Stomach (tissue), 19 donors: ENCODE data around the gene SIK3. TPM values are rescaled to one million over a fixed set of nuclear protein-coding genes. Genes with fewer than 3 reads are reported as not detected.
A peak's percentile ranks its signal among the peaks of the same experiment; 100 is the strongest.

ENCODE experiments used
- DNase-seq, 2 donors: peaks; one replicate each; pipeline versions ENCODE4 v3.0.0 to v3.0.0-alpha.2; 2013 to 2019
- H3K27ac ChIP-seq, 5 donors: fragments of 200-600 bp in 4 of 5; sonication (generic) in 4 of 5; one replicate each; pipeline ENCODE4 v1.5.1; 2013 to 2019; ENCODE audit warnings: mild to moderate bottlenecking in 1 of 5, moderate library complexity in 1 of 5
- H3K27me3 ChIP-seq, 3 donors: fragments of 200-600 bp; sonication (generic); one replicate each; pipeline ENCODE4 v1.5.1; 2017 to 2019; ENCODE audit warnings: mixed run types in 1 of 3
- H3K36me3 ChIP-seq, 4 donors: fragments of 200-600 bp; sonication (generic); 1 replicate in 3 of 4; 2 replicates in 1 of 4; pipeline ENCODE4 v1.5.1; 2016 to 2019
- H3K4me1 ChIP-seq, 4 donors: fragments of 200-600 bp; sonication (generic); one replicate each; pipeline ENCODE4 v1.5.1; 2016 to 2019
- H3K4me3 ChIP-seq, 4 donors: fragments of 200-600 bp; sonication (generic) in 3 of 4; one replicate each; pipeline ENCODE4 v1.5.1; 2016 to 2019; ENCODE audit warnings: mild to moderate bottlenecking in 1 of 4
- H3K9me3 ChIP-seq, 4 donors: fragments of 200-600 bp; sonication (generic); one replicate each; pipeline ENCODE4 v1.5.1; 2016 to 2019
- EP300 ChIP-seq: sonication (generic); formaldehyde crosslinking; IDR thresholded peaks from one replicate; pipeline ENCODE4 v1.6.1; 2017; ENCODE audit warnings: antibody characterized with exemption
- POLR2A ChIP-seq, 4 donors: fragments of 450-650 bp; IDR thresholded peaks; one replicate each; pipeline ENCODE4 v1.6.1; 2016; ENCODE audit warnings: antibody characterized with exemption in 4 of 4, control low read depth in 2 of 4, mild to moderate bottlenecking in 1 of 4, moderate library complexity in 1 of 4
- POLR2AphosphoS5 ChIP-seq, 3 donors: sonication (generic); formaldehyde crosslinking; IDR thresholded peaks; one replicate each; pipeline ENCODE4 v1.6.1; 2016; ENCODE audit warnings: antibody characterized with exemption in 3 of 3
- WGBS, 5 donors: extraction: QIAGEN DNeasy Blood & Tissue Kit in 3 of 5; methylation state at CpG; one replicate each; pipeline versions ENCODE4 v1.1.5 to v1.1.7; 2013 to 2018; 5-methylcytosine and 5-hydroxymethylcytosine counted together
- intact Hi-C: fragments of 100-400 bp; cut with DNase I; formaldehyde crosslinking; loops from one replicate; pipeline ENCODE4 v1.15.1; 2023; ENCODE audit warnings: low total_unique reads
- long read RNA-seq, 10 donors: transcript quantifications; one replicate each; lab custom pipeline, GENCODE V29; 2026
- polyA plus RNA-seq, 3 donors: library from polyadenylated mRNA; stranded (reverse); fragments of 200-250 nt; gene quantifications; one replicate each; pipeline ENCODE4 v1.2.3, GENCODE V29; 2013
- total RNA-seq, 5 donors: library from RNA; depleted of rRNA; stranded (reverse); fragments of >200 nt; gene quantifications; one replicate each; pipeline versions ENCODE4 v1.1.0 to v1.2.3, GENCODE V29; 2014 to 2016
- TF ChIP-seq, protein P1 (sequence below), 7 experiments: fragments of 450-650 bp in 4 of 7; fragments of 200-600 bp in 3 of 7; sonication (generic) in 3 of 7; IDR thresholded peaks; one replicate each; pipeline ENCODE4 v1.5.1; 2016 to 2019; ENCODE audit warnings: antibody characterized with exemption in 7 of 7, control low read depth in 2 of 7, mild to moderate bottlenecking in 1 of 7
- donor health status: healthy with polysubstance abuse.
- donor health status: Bipolar disorder and iron deficiency.
- donor health status: healthy.

SIK3 gene
- total RNA-seq, result 10 to 100 TPM in 4 of 5 donors, 1 to 10 TPM in 1; 8.7 to 97.8 (median 44.3) TPM
- polyA plus RNA-seq, result 1 to 10 TPM; 6.5 to 7.8 (median 7.0) TPM
- long read RNA-seq, donor 1, result 0 reads
- long read RNA-seq, donor 2, partial matches to known transcripts, result 3,830 of 3,911 reads
- long read RNA-seq, donor 2, other reads (novel, unspliced or antisense), result 80 of 3,911 reads
- long read RNA-seq, donor 3, result 0 reads
- long read RNA-seq, donor 4, result 0 reads
- long read RNA-seq, donor 5, partial matches to known transcripts, result 7 of 7 reads
- long read RNA-seq, donor 5, other reads (novel, unspliced or antisense), result 0 of 7 reads
- long read RNA-seq, donor 6, partial matches to known transcripts, result 5 of 5 reads
- long read RNA-seq, donor 6, other reads (novel, unspliced or antisense), result 0 of 5 reads
- long read RNA-seq, donor 7, partial matches to known transcripts, result 0 of 1 reads
- long read RNA-seq, donor 7, other reads (novel, unspliced or antisense), result 0 of 1 reads
- long read RNA-seq, donor 8, full-length matches to known transcripts, result 1 of 1 reads
- long read RNA-seq, donor 8, partial matches to known transcripts, result 0 of 1 reads
- long read RNA-seq, donor 8, other reads (novel, unspliced or antisense), result 0 of 1 reads
- long read RNA-seq, donor 9, partial matches to known transcripts, result 6 of 6 reads
- long read RNA-seq, donor 9, other reads (novel, unspliced or antisense), result 0 of 6 reads
- long read RNA-seq, donor 10, result 0 reads

DNA sequence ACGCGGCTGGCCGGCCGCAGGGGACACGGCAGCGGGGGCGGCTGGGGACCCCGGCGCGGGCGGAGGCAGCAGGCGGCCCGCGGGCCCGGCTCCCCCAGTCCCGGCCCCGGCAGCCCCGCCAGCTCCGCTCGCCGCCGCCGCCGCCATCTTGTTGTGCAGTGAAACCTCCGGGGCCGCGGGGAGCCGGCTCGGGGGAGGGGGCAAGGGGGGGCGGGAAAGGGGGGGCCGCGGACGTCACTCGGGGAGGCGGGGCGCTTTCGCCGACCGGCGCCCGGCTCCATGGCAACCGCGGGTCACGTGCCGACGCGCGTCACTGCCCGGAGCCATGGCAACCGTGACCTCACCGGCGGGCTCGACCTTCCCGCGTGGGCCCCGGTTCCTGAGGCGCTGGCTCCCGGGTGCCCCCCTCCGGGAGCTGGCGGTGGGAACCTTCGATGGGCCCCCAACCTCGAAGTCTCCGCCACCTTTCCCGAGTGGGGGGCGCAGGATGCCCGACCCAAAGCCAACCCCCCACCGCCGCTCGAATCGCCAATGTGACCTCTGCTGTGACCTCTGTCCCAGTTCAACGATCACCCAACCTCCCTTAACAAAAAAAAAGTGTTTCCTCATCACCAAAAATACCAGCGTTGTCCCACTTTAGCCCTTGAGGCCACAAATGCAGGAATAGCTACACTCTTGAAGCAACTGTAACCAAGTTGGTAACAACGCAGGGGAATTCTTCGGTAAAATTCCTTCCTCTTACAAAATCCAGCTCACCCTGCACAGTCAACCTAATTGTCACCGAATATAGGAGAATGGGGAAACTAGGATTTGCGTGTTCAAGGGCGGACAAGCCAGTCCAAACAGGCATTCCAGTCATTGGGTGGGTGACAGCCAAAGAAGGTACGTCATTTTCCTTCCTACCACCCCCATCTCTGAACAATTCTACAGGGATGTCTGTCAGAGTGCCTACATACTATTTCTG lies at the start of gene SIK3:
TSS of gene SIK3 (minus strand) at position 160 of the 964 bp plus-strand sequence. CDS start at position 147, 13 bp downstream.
- H3K4me3 ChIP-seq, result peak within 1 kb of the TSS; percentile 76 to 98 (median 86)
- WGBS, 5 donors, result 1 to 4% (median 2%) methylated on average over 32 to 78 of the region's 78 CpGs

DNA sequence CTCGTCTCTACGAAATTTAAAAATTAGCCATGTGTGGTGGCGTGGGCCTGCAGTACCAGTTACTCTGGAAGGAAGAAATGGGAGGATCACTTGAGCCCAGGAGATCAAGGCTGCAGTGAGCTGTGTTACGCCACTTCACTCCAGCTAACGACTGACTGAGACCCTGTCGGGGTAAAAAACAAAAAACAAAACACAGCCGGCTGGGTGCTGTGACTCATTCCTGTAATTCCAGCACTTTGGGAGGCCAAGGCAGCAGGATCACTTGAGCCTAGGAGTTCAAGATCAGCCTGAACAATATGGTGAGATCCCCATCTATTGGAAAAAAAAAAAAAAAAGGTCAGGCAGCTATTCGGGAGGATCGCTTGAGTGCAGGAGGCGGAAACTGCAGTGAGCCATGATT lies 48.3 kb upstream of the SIK3 start:
- H3K4me1 ChIP-seq, result peaks cover 41 to 71% (median 60%) of the 10 kb centered on the region in 4 donors
- DNase-seq, result no peak
- intact Hi-C loops, result no loop called here
- peak overlapping the region in 4 of 5 donors; percentile 5 to 98 (median 97) for H3K27ac ChIP-seq
- TF ChIP-seq POLR2AphosphoS5 (IDR thresholded peaks at IDR 0.05) (no peak), POLR2A (IDR thresholded peaks at IDR 0.05) (no peak), EP300 (no peak)
- TF ChIP-seq, protein P1, sequence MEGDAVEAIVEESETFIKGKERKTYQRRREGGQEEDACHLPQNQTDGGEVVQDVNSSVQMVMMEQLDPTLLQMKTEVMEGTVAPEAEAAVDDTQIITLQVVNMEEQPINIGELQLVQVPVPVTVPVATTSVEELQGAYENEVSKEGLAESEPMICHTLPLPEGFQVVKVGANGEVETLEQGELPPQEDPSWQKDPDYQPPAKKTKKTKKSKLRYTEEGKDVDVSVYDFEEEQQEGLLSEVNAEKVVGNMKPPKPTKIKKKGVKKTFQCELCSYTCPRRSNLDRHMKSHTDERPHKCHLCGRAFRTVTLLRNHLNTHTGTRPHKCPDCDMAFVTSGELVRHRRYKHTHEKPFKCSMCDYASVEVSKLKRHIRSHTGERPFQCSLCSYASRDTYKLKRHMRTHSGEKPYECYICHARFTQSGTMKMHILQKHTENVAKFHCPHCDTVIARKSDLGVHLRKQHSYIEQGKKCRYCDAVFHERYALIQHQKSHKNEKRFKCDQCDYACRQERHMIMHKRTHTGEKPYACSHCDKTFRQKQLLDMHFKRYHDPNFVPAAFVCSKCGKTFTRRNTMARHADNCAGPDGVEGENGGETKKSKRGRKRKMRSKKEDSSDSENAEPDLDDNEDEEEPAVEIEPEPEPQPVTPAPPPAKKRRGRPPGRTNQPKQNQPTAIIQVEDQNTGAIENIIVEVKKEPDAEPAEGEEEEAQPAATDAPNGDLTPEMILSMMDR (IDR thresholded peaks at IDR 0.05), result no peak
- H3K27me3 ChIP-seq, result no peaks in the 10 kb centered on the region
- H3K9me3 ChIP-seq, result no peaks in the 10 kb centered on the region
- peak overlapping the region in 2 of 4 donors; percentile 86 to 94 for H3K4me3 ChIP-seq
- H3K36me3 ChIP-seq, result peaks cover 10 to 20% (median 15%) of the 10 kb centered on the region in 4 donors
- WGBS, 5 donors, result 45 to 64% (median 53%) methylated on average over 10 of the region's 10 CpGs

More for the DNA sequence above, at the start of gene SIK3:
- Histone ChIP-seq H3K36me3 (no peaks in the 10 kb centered on the region), H3K9me3 (no peaks in the 10 kb centered on the region), H3K27ac (peak within 1 kb of the TSS; percentile 89 to 100 (median 99)), H3K4me1 (peaks cover 20 to 56% (median 34%) of the 10 kb centered on the region in 4 donors), H3K27me3 (no peaks in the 10 kb centered on the region)
- TF ChIP-seq POLR2A (IDR thresholded peaks at IDR 0.05), result no peak
- TF ChIP-seq, protein P1 (IDR thresholded peaks at IDR 0.05), result peak in 3 of 7 experiments; percentile 9 to 39 (median 38)
- peak; percentile 47 for TF ChIP-seq EP300
- peak; percentile 77 to 81 (median 78) for TF ChIP-seq POLR2AphosphoS5 (IDR thresholded peaks at IDR 0.05)
- peak; percentile 96 to 98 for DNase-seq
- intact Hi-C loops, result no loop called here

DNA sequence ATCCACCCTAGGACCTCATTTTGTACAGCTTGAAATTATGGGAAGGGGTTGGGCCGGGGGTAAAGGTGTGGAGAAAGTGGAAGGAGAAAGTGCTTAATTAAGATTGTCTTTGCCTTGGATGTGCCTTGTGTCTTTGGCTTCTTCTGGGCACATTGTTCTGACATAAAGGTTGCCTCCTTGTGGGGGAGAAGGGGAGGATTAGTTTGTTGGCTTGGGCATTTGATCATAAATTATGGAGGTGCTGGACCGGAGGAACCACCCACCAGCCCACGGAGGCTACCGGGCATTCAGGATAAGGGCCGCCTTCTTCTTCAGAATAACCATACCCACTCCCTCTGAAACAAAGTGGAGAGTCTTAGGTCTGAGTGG lies 47.1 kb upstream of the SIK3 start:
- DNase-seq, result peak in 1 of 2 donors; percentile 54
- Histone ChIP-seq H3K27me3 (no peaks in the 10 kb centered on the region), H3K9me3 (no peaks in the 10 kb centered on the region), H3K36me3 (peaks cover 10 to 20% (median 15%) of the 10 kb centered on the region in 4 donors), H3K27ac (peak overlapping the region; percentile 94 to 98 (median 97)), H3K4me1 (peaks cover 30 to 60% (median 54%) of the 10 kb centered on the region in 4 donors), H3K4me3 (peak overlapping the region; percentile 86 to 96 (median 94))
- 1 to 6% (median 5%) methylated on average over 5 of the region's 5 CpGs for WGBS, 5 donors
- intact Hi-C loops, result no loop called here
- no peak for TF ChIP-seq POLR2A (IDR thresholded peaks at IDR 0.05)
- no peak for TF ChIP-seq EP300
- no peak for TF ChIP-seq POLR2AphosphoS5 (IDR thresholded peaks at IDR 0.05)
- TF ChIP-seq, protein P1 (IDR thresholded peaks at IDR 0.05), result no peak
